Upper lobe of left lung (tissue), 6 donors: ENCODE data around the gene PEF1. TPM values are rescaled to one million over a fixed set of nuclear protein-coding genes. Genes with fewer than 3 reads are reported as not detected.
A peak's percentile ranks its signal among the peaks of the same experiment; 100 is the strongest.

Experiments used
- ATAC-seq, 2 donors: fragments of 200-7000 bp; cut with Tn5 transposase; one replicate each; pipeline ENCODE4 v1.9.1; 2022; ENCODE audit warnings: mild to moderate bottlenecking in 2 of 2, moderate library complexity in 2 of 2; ENCODE audit not compliant: low FRiP score in 2 of 2
- DNase-seq, 2 donors: peaks; one replicate each; pipeline ENCODE4 v3.0.0-alpha.2; 2019 to 2020
- H3K27ac ChIP-seq, 4 donors: fragments of 200-600 bp; sonication (generic); one replicate each; pipeline ENCODE4 v1.5.1; 2016 to 2019
- H3K27me3 ChIP-seq, 4 donors: fragments of 200-600 bp; sonication (generic); one replicate each; pipeline ENCODE4 v1.5.1; 2017 to 2019
- H3K36me3 ChIP-seq, 4 donors: fragments of 200-600 bp; sonication (generic); one replicate each; pipeline ENCODE4 v1.5.1; 2016 to 2019
- H3K4me1 ChIP-seq, 4 donors: fragments of 200-600 bp; sonication (generic); one replicate each; pipeline ENCODE4 v1.5.1; 2018 to 2019
- H3K4me3 ChIP-seq, 4 donors: fragments of 200-600 bp; sonication (generic); one replicate each; pipeline ENCODE4 v1.5.1; 2017 to 2019; ENCODE audit warnings: mild to moderate bottlenecking in 2 of 4, moderate library complexity in 1 of 4
- H3K9me3 ChIP-seq, 4 donors: fragments of 200-600 bp; sonication (generic); one replicate each; pipeline ENCODE4 v1.5.1; 2018 to 2019
- CTCF ChIP-seq, 6 experiments: fragments of 450-650 bp in 4 of 6; fragments of 200-600 bp in 2 of 6; sonication (generic) in 2 of 6; IDR thresholded peaks; one replicate each; pipeline ENCODE4 v1.5.1; 2016 to 2019; ENCODE audit warnings: antibody characterized with exemption in 6 of 6
- EP300 ChIP-seq, 4 donors: sonication (generic); formaldehyde crosslinking; IDR thresholded peaks; one replicate each; pipeline ENCODE4 v1.5.1; 2017; ENCODE audit warnings: antibody characterized with exemption in 4 of 4, control low read depth in 2 of 4
- POLR2A ChIP-seq, 4 donors: fragments of 450-650 bp; IDR thresholded peaks; one replicate each; pipeline ENCODE4 v1.5.1; 2016 to 2017; ENCODE audit warnings: antibody characterized with exemption in 4 of 4, mild to moderate bottlenecking in 2 of 4
- POLR2AphosphoS5 ChIP-seq, 2 donors: sonication (generic); formaldehyde crosslinking; IDR thresholded peaks; one replicate each; pipeline ENCODE4 v1.5.1; 2017; ENCODE audit warnings: antibody characterized with exemption in 2 of 2
- WGBS, 2 donors: methylation state at CpG; one replicate each; pipeline ENCODE4 v1.1.5; 2017 to 2018; 5-methylcytosine and 5-hydroxymethylcytosine counted together
- total RNA-seq, 6 donors: library from RNA; depleted of rRNA in 4 of 6; stranded (reverse); fragments of >200 nt in 4 of 6; gene quantifications; one replicate each; pipeline versions ENCODE4 v1.1.0 to v1.2.1, GENCODE V29; 2016 to 2021
- donor health status: DM: no; HTN: no; CAD: no; lungs with moderate emphysema.
- donor health status: DM: no; HTN: yes; CAD: no; lungs with severe emphysema.

PEF1 gene
- total RNA-seq, 6 donors from 2014 or later = 52.4 to 135 (median 77.4) TPM

- no peak for DNase-seq
- no peak overlapping the region for H3K27ac ChIP-seq
- H3K4me1 ChIP-seq = peaks cover 14 to 17% (median 15%) of the 10 kb centered on the region in 4 donors
- H3K36me3 ChIP-seq = no peaks in the 10 kb centered on the region
- H3K4me3 ChIP-seq = no peak overlapping the region
- H3K27me3 ChIP-seq = no peaks in the 10 kb centered on the region
- WGBS, 2 donors = 65 to 74% methylated on average over 2 of the region's 2 CpGs
- H3K9me3 ChIP-seq = no peaks in the 10 kb centered on the region
- ATAC-seq = no peak
- TF ChIP-seq POLR2A (IDR thresholded peaks at IDR 0.05) = no peak
- no peak for TF ChIP-seq POLR2AphosphoS5 (IDR thresholded peaks at IDR 0.05)
- TF ChIP-seq EP300 (IDR thresholded peaks at IDR 0.05) = no peak
- no peak for TF ChIP-seq CTCF (IDR thresholded peaks at IDR 0.05)
These were observed 3.5 kb upstream of the PEF1 start for GRCh38 chr1:31648190-31648589.

- H3K4me1 ChIP-seq = peaks cover 18 to 28% (median 21%) of the 10 kb centered on the region in 4 donors
- no peaks in the 10 kb centered on the region for H3K36me3 ChIP-seq
- H3K4me3 ChIP-seq = no peak overlapping the region
- WGBS, 2 donors = 73 to 95% methylated on average over 2 of the region's 2 CpGs
- no peak for ATAC-seq
- DNase-seq = no peak
- H3K27ac ChIP-seq = no peak overlapping the region
- H3K27me3 ChIP-seq = no peaks in the 10 kb centered on the region
- TF ChIP-seq EP300 (IDR thresholded peaks at IDR 0.05) = no peak
- TF ChIP-seq POLR2AphosphoS5 (IDR thresholded peaks at IDR 0.05) = no peak
- TF ChIP-seq POLR2A (IDR thresholded peaks at IDR 0.05) = no peak
- H3K9me3 ChIP-seq = no peaks in the 10 kb centered on the region
These were observed 2.4 kb upstream of the PEF1 start for GRCh38 chr1:31647106-31647505.

GRCh38 chr1:31646259-31646960, 1.7 kb upstream of the PEF1 start:
- Histone ChIP-seq H3K27ac (no peak overlapping the region), H3K36me3 (no peaks in the 10 kb centered on the region), H3K27me3 (no peaks in the 10 kb centered on the region), H3K9me3 (no peaks in the 10 kb centered on the region), H3K4me3 (no peak overlapping the region), H3K4me1 (peaks cover 23 to 35% (median 26%) of the 10 kb centered on the region in 4 donors)
- DNase-seq (no peak), ATAC-seq (no peak)
- 97 to 99% methylated on average over 4 of the region's 4 CpGs for WGBS, 2 donors
- TF ChIP-seq POLR2A (IDR thresholded peaks at IDR 0.05) = no peak
- no peak for TF ChIP-seq CTCF (IDR thresholded peaks at IDR 0.05)
- no peak for TF ChIP-seq POLR2AphosphoS5 (IDR thresholded peaks at IDR 0.05)
- TF ChIP-seq EP300 (IDR thresholded peaks at IDR 0.05) = no peak

GRCh38 chr1:31645274-31645568, 545 bp upstream of the PEF1 start:
- Histone ChIP-seq H3K27ac (peak overlapping the region; percentile 97 to 99 (median 98)), H3K4me1 (peaks cover 35 to 47% (median 38%) of the 10 kb centered on the region in 4 donors), H3K36me3 (no peaks in the 10 kb centered on the region), H3K27me3 (no peaks in the 10 kb centered on the region), H3K9me3 (no peaks in the 10 kb centered on the region), H3K4me3 (peak overlapping the region; percentile 12 to 85 (median 76))
- no peak for ATAC-seq
- peak in 1 of 2 donors; percentile 93 for DNase-seq
- WGBS, 2 donors = 1% methylated on average over 11 of the region's 11 CpGs
- peak in 1 of 6 experiments; percentile 17 for TF ChIP-seq CTCF (IDR thresholded peaks at IDR 0.05)
- no peak for TF ChIP-seq EP300 (IDR thresholded peaks at IDR 0.05)
- TF ChIP-seq POLR2A (IDR thresholded peaks at IDR 0.05) = no peak
- peak in 1 of 2 donors; percentile 16 for TF ChIP-seq POLR2AphosphoS5 (IDR thresholded peaks at IDR 0.05)

- ATAC-seq = no peak
- TF ChIP-seq EP300 (IDR thresholded peaks at IDR 0.05) = no peak
- no peak for TF ChIP-seq POLR2A (IDR thresholded peaks at IDR 0.05)
- no peak for TF ChIP-seq CTCF (IDR thresholded peaks at IDR 0.05)
- no peak for TF ChIP-seq POLR2AphosphoS5 (IDR thresholded peaks at IDR 0.05)
- H3K9me3 ChIP-seq = no peaks in the 10 kb centered on the region
- 6 to 7% methylated on average over 2 to 18 of the region's 18 CpGs for WGBS, 2 donors
- peak overlapping the region; percentile 54 to 85 (median 76) for H3K4me3 ChIP-seq
- no peaks in the 10 kb centered on the region for H3K27me3 ChIP-seq
- DNase-seq = no peak
- H3K4me1 ChIP-seq = peaks cover 46 to 59% (median 49%) of the 10 kb centered on the region in 4 donors
- H3K27ac ChIP-seq = peak overlapping the region; percentile 97 to 99 (median 98)
- H3K36me3 ChIP-seq = no peaks in the 10 kb centered on the region
These were observed 608 bp downstream of the PEF1 start for GRCh38 chr1:31643976-31644559.
